ENCODE results near the gene DCAF11. TPM values are rescaled to one million over a fixed set of nuclear protein-coding genes. Genes with fewer than 3 reads are reported as not detected.

The DCAF11 gene
- total and polyA plus RNA-seq, 2 of the 13 experiments (the other 11 are each of a cell fraction or from before 2014, with no cell fraction given), result 150 to 257 TPM

DNA sequence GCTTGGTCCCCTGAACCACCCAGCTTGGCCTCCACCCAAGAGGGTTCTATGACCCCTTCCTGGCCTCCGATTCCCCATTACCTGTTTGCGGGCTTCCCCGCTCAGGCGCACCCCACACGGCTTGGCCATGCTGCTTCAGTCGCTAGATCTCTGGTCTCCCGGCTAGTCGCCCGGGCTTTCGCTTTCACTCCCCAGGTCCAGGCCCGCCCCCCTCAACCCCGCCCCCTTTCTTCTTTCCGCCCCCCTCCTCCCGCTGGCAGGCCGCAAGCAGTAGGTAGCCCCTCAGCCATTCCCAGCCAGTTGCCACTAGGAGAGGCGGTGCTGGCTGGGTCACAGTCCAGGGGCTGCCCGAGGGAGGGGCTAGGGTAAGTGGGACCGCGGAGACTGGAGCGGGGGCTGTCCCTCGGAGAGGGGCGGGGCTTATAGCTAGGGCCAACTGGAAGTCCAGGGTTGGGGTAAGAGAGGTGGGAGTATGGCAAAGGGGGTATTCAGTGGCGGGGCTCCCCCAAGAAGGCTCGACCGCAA lies 31.9 kb downstream of the DCAF11 start, which contains the start of gene PSME2 (continued):
- TF ChIP-seq, protein P1, sequence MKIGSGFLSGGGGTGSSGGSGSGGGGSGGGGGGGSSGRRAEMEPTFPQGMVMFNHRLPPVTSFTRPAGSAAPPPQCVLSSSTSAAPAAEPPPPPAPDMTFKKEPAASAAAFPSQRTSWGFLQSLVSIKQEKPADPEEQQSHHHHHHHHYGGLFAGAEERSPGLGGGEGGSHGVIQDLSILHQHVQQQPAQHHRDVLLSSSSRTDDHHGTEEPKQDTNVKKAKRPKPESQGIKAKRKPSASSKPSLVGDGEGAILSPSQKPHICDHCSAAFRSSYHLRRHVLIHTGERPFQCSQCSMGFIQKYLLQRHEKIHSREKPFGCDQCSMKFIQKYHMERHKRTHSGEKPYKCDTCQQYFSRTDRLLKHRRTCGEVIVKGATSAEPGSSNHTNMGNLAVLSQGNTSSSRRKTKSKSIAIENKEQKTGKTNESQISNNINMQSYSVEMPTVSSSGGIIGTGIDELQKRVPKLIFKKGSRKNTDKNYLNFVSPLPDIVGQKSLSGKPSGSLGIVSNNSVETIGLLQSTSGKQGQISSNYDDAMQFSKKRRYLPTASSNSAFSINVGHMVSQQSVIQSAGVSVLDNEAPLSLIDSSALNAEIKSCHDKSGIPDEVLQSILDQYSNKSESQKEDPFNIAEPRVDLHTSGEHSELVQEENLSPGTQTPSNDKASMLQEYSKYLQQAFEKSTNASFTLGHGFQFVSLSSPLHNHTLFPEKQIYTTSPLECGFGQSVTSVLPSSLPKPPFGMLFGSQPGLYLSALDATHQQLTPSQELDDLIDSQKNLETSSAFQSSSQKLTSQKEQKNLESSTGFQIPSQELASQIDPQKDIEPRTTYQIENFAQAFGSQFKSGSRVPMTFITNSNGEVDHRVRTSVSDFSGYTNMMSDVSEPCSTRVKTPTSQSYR (CRISPR knock-in tag; IDR thresholded peaks at IDR 0.05; ENCODE audit: borderline replicate concordance), result peak; percentile 48; the same call in 1 of the 2 replicates
- TF ChIP-seq STAG1 (CRISPR knock-in tag; IDR thresholded peaks at IDR 0.05), result 0 out of 2 replicates have a peak, but pooled peaks have one; percentile 21
- TF ChIP-seq SNAPC2 (CRISPR knock-in tag; IDR thresholded peaks at IDR 0.05), result no peak; the same call in 1 of the 2 replicates
- peak; percentile 49; the same call in 1 of the 2 replicates for TF ChIP-seq ZNF768 (CRISPR knock-in tag; IDR thresholded peaks at IDR 0.05)
- peak; percentile 26; the same call in 1 of the 2 replicates for TF ChIP-seq AHR (CRISPR knock-in tag; IDR thresholded peaks at IDR 0.05)
- peak; percentile 43; the same call in 1 of the 2 replicates for TF ChIP-seq ELF3 (CRISPR knock-in tag; IDR thresholded peaks at IDR 0.05)
- TF ChIP-seq EED (CRISPR knock-in tag; IDR thresholded peaks at IDR 0.05), result no peak; the same call in 1 of the 2 replicates
- TF ChIP-seq ZNF775 (CRISPR knock-in tag; IDR thresholded peaks at IDR 0.05; ENCODE audit: borderline replicate concordance), result no peak
- TF ChIP-seq MYNN (CRISPR knock-in tag; IDR thresholded peaks at IDR 0.05; ENCODE audit: low read depth), result no peak
- no peak for TF ChIP-seq SMARCE1 (IDR thresholded peaks at IDR 0.05; ENCODE audit: borderline replicate concordance)
- TF ChIP-seq RBFOX2 (IDR thresholded peaks at IDR 0.05; ENCODE audit: low read depth, low read length), result 0 out of 2 replicates have a peak, but pooled peaks have one; percentile 24
- TF ChIP-seq SALL1 (CRISPR knock-in tag; IDR thresholded peaks at IDR 0.05), result no peak
- TF ChIP-seq ZNF160 (CRISPR knock-in tag; IDR thresholded peaks at IDR 0.05), result peak; percentile 81
- TF ChIP-seq ZNF607 (CRISPR knock-in tag; IDR thresholded peaks at IDR 0.05; ENCODE audit: borderline replicate concordance), result no peak
- peak; percentile 14; the same call in 1 of the 2 replicates for TF ChIP-seq ZSCAN29 (CRISPR knock-in tag; conservative IDR thresholded peaks at IDR 0.05)
- no peak for TF ChIP-seq ZBTB8A (CRISPR knock-in tag; IDR thresholded peaks at IDR 0.05; ENCODE audit: borderline replicate concordance, low read depth)
- TF ChIP-seq HNRNPL (IDR thresholded peaks at IDR 0.05; ENCODE audit: low read depth, low read length), result peak; percentile 80; the same call in 1 of the 2 replicates
- no peak for TF ChIP-seq ZNF468 (CRISPR knock-in tag; IDR thresholded peaks at IDR 0.05)
- TF ChIP-seq, protein P2, sequence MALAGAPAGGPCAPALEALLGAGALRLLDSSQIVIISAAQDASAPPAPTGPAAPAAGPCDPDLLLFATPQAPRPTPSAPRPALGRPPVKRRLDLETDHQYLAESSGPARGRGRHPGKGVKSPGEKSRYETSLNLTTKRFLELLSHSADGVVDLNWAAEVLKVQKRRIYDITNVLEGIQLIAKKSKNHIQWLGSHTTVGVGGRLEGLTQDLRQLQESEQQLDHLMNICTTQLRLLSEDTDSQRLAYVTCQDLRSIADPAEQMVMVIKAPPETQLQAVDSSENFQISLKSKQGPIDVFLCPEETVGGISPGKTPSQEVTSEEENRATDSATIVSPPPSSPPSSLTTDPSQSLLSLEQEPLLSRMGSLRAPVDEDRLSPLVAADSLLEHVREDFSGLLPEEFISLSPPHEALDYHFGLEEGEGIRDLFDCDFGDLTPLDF (CRISPR knock-in tag; IDR thresholded peaks at IDR 0.05), result no peak
- no peak for TF ChIP-seq ATF7 (IDR thresholded peaks at IDR 0.05)
- no peak for TF ChIP-seq ATF7 (CRISPR knock-in tag; IDR thresholded peaks at IDR 0.05)
- no peak for TF ChIP-seq MTF2 (CRISPR knock-in tag; IDR thresholded peaks at IDR 0.05; ENCODE audit: borderline replicate concordance)
- no peak for TF ChIP-seq ZFY (CRISPR knock-in tag; IDR thresholded peaks at IDR 0.05)
- no peak for TF ChIP-seq ZNF296 (CRISPR knock-in tag; conservative IDR thresholded peaks at IDR 0.05)
- TF ChIP-seq, protein P3, sequence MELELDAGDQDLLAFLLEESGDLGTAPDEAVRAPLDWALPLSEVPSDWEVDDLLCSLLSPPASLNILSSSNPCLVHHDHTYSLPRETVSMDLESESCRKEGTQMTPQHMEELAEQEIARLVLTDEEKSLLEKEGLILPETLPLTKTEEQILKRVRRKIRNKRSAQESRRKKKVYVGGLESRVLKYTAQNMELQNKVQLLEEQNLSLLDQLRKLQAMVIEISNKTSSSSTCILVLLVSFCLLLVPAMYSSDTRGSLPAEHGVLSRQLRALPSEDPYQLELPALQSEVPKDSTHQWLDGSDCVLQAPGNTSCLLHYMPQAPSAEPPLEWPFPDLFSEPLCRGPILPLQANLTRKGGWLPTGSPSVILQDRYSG (CRISPR knock-in tag; IDR thresholded peaks at IDR 0.05), result no peak
- TF ChIP-seq CBX2 (IDR thresholded peaks at IDR 0.05; ENCODE audit: low read depth, low read length), result no peak
- 0 out of 2 replicates have a peak, but pooled peaks have one; percentile 18 for TF ChIP-seq CBX2 (CRISPR knock-in tag; IDR thresholded peaks at IDR 0.05; ENCODE audit: low read depth)
- no peak for TF ChIP-seq FOXK2 (IDR thresholded peaks at IDR 0.05)
- TF ChIP-seq ZNF550 (CRISPR knock-in tag; IDR thresholded peaks at IDR 0.05; ENCODE audit: borderline replicate concordance), result no peak
- TF ChIP-seq NFE2L2 (IDR thresholded peaks at IDR 0.05; ENCODE audit: low read length), result no peak
